CD4-positive, alpha-beta T cell treated with Interleukin-15 for 4 hours (primary cell): ENCODE measurements around the gene AK4.
"Not testable (repeated sequence)": the region's sequence is repeated elsewhere in the genome, so short reads cannot be mapped to it uniquely, and the experiment has no call there.

Experiments
- DNase-seq: peaks from one replicate; pipeline ENCODE4 v3.0.0-alpha.2; 2020; ENCODE audit warnings: low spot score

Gene AK4

GRCh38 chr1:65148178-65148547, at the start of gene AK4:
Gene AK4 (plus strand): TSS chr1:65148203. CDS start chr1:65148408, 205 bp downstream.
- not testable (repeated sequence) for DNase-seq

GRCh38 chr1:65103807-65104206, 44.2 kb upstream of the AK4 start:
- DNase-seq: no peak

GRCh38 chr1:65104854-65105534, 43.0 kb upstream of the AK4 start:
- no peak for DNase-seq

GRCh38 chr1:65105596-65105995, 42.4 kb upstream of the AK4 start:
- no peak for DNase-seq

GRCh38 chr1:65108025-65108642, 39.9 kb upstream of the AK4 start:
- no peak for DNase-seq

- DNase-seq: no peak
These were observed 38.5 kb upstream of the AK4 start for GRCh38 chr1:65109487-65109886.

GRCh38 chr1:65112811-65113210, 35.2 kb upstream of the AK4 start:
- DNase-seq: no peak

GRCh38 chr1:65113298-65113697, 34.7 kb upstream of the AK4 start:
- no peak for DNase-seq

GRCh38 chr1:65114322-65114721, 33.7 kb upstream of the AK4 start:
- DNase-seq: no peak

- no peak for DNase-seq
These were observed 28.1 kb upstream of the AK4 start for GRCh38 chr1:65119951-65120350.

- not testable (repeated sequence) for DNase-seq
These were observed 18.9 kb upstream of the AK4 start for GRCh38 chr1:65129104-65129503.

GRCh38 chr1:65138524-65138923, 9.5 kb upstream of the AK4 start:
- DNase-seq: no peak

- not testable (repeated sequence) for DNase-seq
These were observed 8.2 kb upstream of the AK4 start for GRCh38 chr1:65139793-65140192.

- DNase-seq: no peak
These were observed 6.6 kb upstream of the AK4 start for GRCh38 chr1:65141394-65141793.

GRCh38 chr1:65141918-65142317, 6.1 kb upstream of the AK4 start:
- DNase-seq: no peak

- DNase-seq: not testable (repeated sequence)
These were observed 4.8 kb upstream of the AK4 start for GRCh38 chr1:65143112-65143658.

GRCh38 chr1:65146908-65147423, 1.0 kb upstream of the AK4 start:
- no peak for DNase-seq

- DNase-seq: no peak
These were observed 402 bp upstream of the AK4 start for GRCh38 chr1:65147424-65148177.

- no peak for DNase-seq
These were observed 746 bp downstream of the AK4 start for GRCh38 chr1:65148548-65149350.

- DNase-seq: no peak
These were observed 1.5 kb downstream of the AK4 start for GRCh38 chr1:65149351-65150107.

GRCh38 chr1:65150108-65150463, 2.1 kb downstream of the AK4 start:
- DNase-seq: no peak
